OCI-LY1 (cell line): ENCODE measurements around the gene TCN2.
"Not testable (repeated sequence)": the region's sequence is repeated elsewhere in the genome, so short reads cannot be mapped to it uniquely, and the experiment has no call there.

ENCODE experiments used
- H2AFZ ChIP-seq: fragments of 200-600 bp; sonication (generic), shearing (Covaris generic); 2 replicates; pipeline ENCODE4 v1.6.0; 2014; ENCODE audit warnings: antibody characterized with exemption, mild to moderate bottlenecking, low read length
- H3F3A ChIP-seq: fragments of 200-600 bp; sonication (generic), shearing (Covaris generic); 2 replicates; pipeline ENCODE4 v1.6.0; 2014; ENCODE audit warnings: mild to moderate bottlenecking, antibody characterized with exemption, low read length, moderate library complexity; ENCODE audit not compliant: insufficient read depth
- H3K27ac ChIP-seq: fragments of 200-600 bp; sonication (generic); 2 replicates; pipeline ENCODE4 v1.5.1; 2014; ENCODE audit warnings: low read length, mixed run types, mild to moderate bottlenecking, low read depth; ENCODE audit not compliant: poor library complexity, severe bottlenecking
- H3K27me3 ChIP-seq: fragments of 200-600 bp; sonication (generic); 2 replicates; pipeline ENCODE4 v1.6.0; 2014; ENCODE audit warnings: antibody characterized with exemption, mild to moderate bottlenecking, low read length, moderate library complexity; ENCODE audit not compliant: insufficient read depth
- H3K36me3 ChIP-seq: fragments of 200-600 bp; sonication (generic); 2 replicates; pipeline ENCODE4 v1.6.1; 2014; ENCODE audit warnings: mild to moderate bottlenecking, antibody characterized with exemption, low read length, moderate library complexity, mixed read lengths; ENCODE audit not compliant: insufficient read depth
- H3K4me1 ChIP-seq: fragments of 200-600 bp; sonication (generic); 2 replicates; pipeline ENCODE4 v1.5.1; 2014; ENCODE audit warnings: mild to moderate bottlenecking, low read length, moderate library complexity; ENCODE audit not compliant: insufficient read depth, severe bottlenecking
- H3K4me2 ChIP-seq: fragments of 200-600 bp; sonication (generic), shearing (Covaris generic); 2 replicates; pipeline ENCODE4 v1.6.1; 2014; ENCODE audit warnings: low read length
- H3K4me3 ChIP-seq: fragments of 200-600 bp; sonication (generic); 2 replicates; pipeline ENCODE4 v1.5.1; 2014; ENCODE audit warnings: low read length, low read depth, mild to moderate bottlenecking, mixed read lengths; ENCODE audit not compliant: poor library complexity, severe bottlenecking
- H3K79me2 ChIP-seq: fragments of 200-600 bp; shearing (Covaris generic); 2 replicates; pipeline ENCODE4 v1.6.1; 2016; ENCODE audit warnings: mixed run types, low read length, mixed read lengths; ENCODE audit not compliant: insufficient read depth
- H3K9ac ChIP-seq: fragments of 200-600 bp; sonication (generic), shearing (Covaris generic); 2 replicates; pipeline ENCODE4 v1.6.1; 2014; ENCODE audit warnings: mild to moderate bottlenecking, low read length, mixed read lengths
- H3K9me2 ChIP-seq: fragments of 200-600 bp; sonication (generic), shearing (Covaris generic); 2 replicates; pipeline ENCODE4 v1.6.1; 2014; ENCODE audit warnings: low read depth, mild to moderate bottlenecking, low read length, mixed read lengths
- H3K9me3 ChIP-seq: fragments of 200-600 bp; shearing (Covaris generic); 2 replicates; pipeline ENCODE4 v1.6.1; 2014; ENCODE audit warnings: low read length, mixed read lengths
- H4K20me1 ChIP-seq: fragments of 200-600 bp; sonication (generic), shearing (Covaris generic); 2 replicates; pipeline ENCODE4 v1.6.0; 2016; ENCODE audit warnings: mild to moderate bottlenecking, low read length; ENCODE audit not compliant: insufficient read depth
- CTCF ChIP-seq: fragments of 200-600 bp; sonication (generic), shearing (Covaris generic); IDR thresholded peaks from 2 replicates; pipeline ENCODE4 v1.5.1; 2017; ENCODE audit warnings: mild to moderate bottlenecking, antibody characterized with exemption, low read length, moderate library complexity, mixed read lengths
- EZH2 ChIP-seq: fragments of 200-600 bp; sonication (generic), shearing (Covaris generic); IDR thresholded peaks from 2 replicates; pipeline ENCODE4 v1.8.0; 2017; ENCODE audit warnings: borderline replicate concordance, mixed run types, mild to moderate bottlenecking, antibody characterized with exemption, low read length, moderate library complexity, mixed read lengths

The TCN2 gene

GRCh38 chr22:30615543-30615954, 8.6 kb downstream of the TCN2 start:
- TF ChIP-seq CTCF (no peak), EZH2 (no peak)
- Histone ChIP-seq H4K20me1 (no peaks in the 10 kb centered on the region), H3K27me3 (0 out of 2 replicates have a peak, but pooled peaks cover under 1% of the 10 kb centered on the region), H3K9ac (no peak overlapping the region), H3K27ac (no peak overlapping the region), H3K4me3 (no peak overlapping the region), H3K36me3 (no peaks in the 10 kb centered on the region), H3K4me1 (no peaks in the 10 kb centered on the region), H3F3A (no peaks in the 10 kb centered on the region), H3K9me2 (no peaks in the 10 kb centered on the region), H3K9me3 (no peaks in the 10 kb centered on the region), H3K4me2 (no peak overlapping the region), H2AFZ (no peak overlapping the region), H3K79me2 (no peaks in the 10 kb centered on the region)

GRCh38 chr22:30617819-30618218, 10.8 kb downstream of the TCN2 start:
- H3K79me2 ChIP-seq, result no peaks in the 10 kb centered on the region
- H3K4me3 ChIP-seq, result no peak overlapping the region
- H3K36me3 ChIP-seq, result no peaks in the 10 kb centered on the region
- H3K4me1 ChIP-seq, result no peaks in the 10 kb centered on the region
- no peaks in the 10 kb centered on the region for H3K9me2 ChIP-seq
- H4K20me1 ChIP-seq, result no peaks in the 10 kb centered on the region
- H3K9ac ChIP-seq, result no peak overlapping the region
- H3F3A ChIP-seq, result no peaks in the 10 kb centered on the region
- no peak overlapping the region for H3K27ac ChIP-seq
- no peak overlapping the region for H2AFZ ChIP-seq
- no peaks in the 10 kb centered on the region for H3K9me3 ChIP-seq
- TF ChIP-seq CTCF (no peak), EZH2 (no peak)
- H3K27me3 ChIP-seq, result peaks cover 7% of the 10 kb centered on the region; the same call in 1 of the 2 replicates
- no peak overlapping the region for H3K4me2 ChIP-seq

GRCh38 chr22:30619909-30620308, 12.9 kb downstream of the TCN2 start:
- not testable (repeated sequence) for H3K4me2 ChIP-seq, H3K27me3 ChIP-seq, H3K4me3 ChIP-seq, H2AFZ ChIP-seq, H3K9ac ChIP-seq, H3K4me1 ChIP-seq, H3K9me3 ChIP-seq, H3F3A ChIP-seq, H3K36me3 ChIP-seq, H3K79me2 ChIP-seq, H3K9me2 ChIP-seq, H3K27ac ChIP-seq, H4K20me1 ChIP-seq

GRCh38 chr22:30626413-30626812, 19.4 kb downstream of the TCN2 start:
- Histone ChIP-seq H3K36me3 (no peaks in the 10 kb centered on the region), H3K4me3 (no peak overlapping the region), H3K27me3 (no peaks in the 10 kb centered on the region; the same call in 1 of the 2 replicates), H4K20me1 (no peaks in the 10 kb centered on the region), H3K27ac (no peak overlapping the region), H3K9me2 (no peaks in the 10 kb centered on the region), H3F3A (no peaks in the 10 kb centered on the region), H2AFZ (no peak overlapping the region), H3K9me3 (no peaks in the 10 kb centered on the region), H3K4me2 (no peak overlapping the region), H3K9ac (no peak overlapping the region), H3K4me1 (no peaks in the 10 kb centered on the region), H3K79me2 (no peaks in the 10 kb centered on the region)
- TF ChIP-seq CTCF (no peak), EZH2 (no peak)
